ENCODE measurements around the gene INPP5A. TPM values are rescaled to one million over a fixed set of nuclear protein-coding genes. Genes with fewer than 3 reads are reported as not detected.

INPP5A gene
- total and polyA plus RNA-seq, 4 donors, result 34.7 to 43.5 (median 41.2) TPM

DNA sequence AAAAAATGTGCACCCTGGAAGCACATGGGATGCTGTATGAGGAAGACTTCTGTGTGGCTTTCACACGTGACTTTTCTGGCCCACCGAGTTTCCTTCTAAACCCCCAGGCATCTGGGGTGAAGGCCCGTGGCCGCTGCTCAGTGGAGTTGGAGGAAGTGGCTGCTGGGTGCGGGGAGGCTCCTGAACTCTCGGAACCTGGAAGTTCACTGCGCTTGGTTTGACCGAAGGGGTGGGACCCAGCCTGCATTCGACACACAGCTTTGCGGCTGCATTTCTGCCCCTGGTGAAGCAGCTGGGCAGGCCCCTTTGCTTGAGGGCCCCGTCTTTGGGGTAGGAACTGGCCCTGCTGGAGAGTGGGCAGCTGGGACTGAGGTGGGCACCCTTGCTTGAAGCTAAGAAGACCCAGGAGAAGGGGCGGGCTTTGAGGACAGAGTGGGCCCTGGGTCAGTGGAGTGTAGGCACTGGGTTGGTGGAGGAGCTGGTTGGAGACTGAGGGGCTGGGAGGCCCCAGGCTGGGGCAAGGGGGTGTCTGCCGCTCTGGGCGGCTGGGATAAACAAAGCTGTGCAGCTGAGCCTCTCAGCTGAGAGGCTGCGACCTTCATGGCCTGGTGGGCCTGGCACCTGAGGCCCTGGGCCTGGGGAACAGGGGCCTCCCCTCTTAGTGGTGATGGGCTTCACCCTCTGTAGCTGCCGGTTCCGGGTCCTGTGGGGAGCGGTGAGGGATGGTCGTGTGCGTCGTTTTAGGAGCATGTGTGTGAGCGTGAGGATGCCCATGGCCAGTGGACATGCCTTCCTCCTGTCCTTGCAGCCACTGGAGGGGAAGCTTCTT lies 78.0 kb downstream of the INPP5A start:
- peaks cover 30% of the 10 kb centered on the region for H3K36me3 ChIP-seq (ENCODE audit: control insufficient read depth, insufficient read depth, low read length)
- no peak for DNase-seq (ENCODE audit: low read depth in 4 of 6, low spot score in 6 of 6)
- no peaks in the 10 kb centered on the region for H3K27me3 ChIP-seq (ENCODE audit: control insufficient read depth, insufficient read depth, low read length)
- H3K27ac ChIP-seq (ENCODE audit: low read depth, low read length), result no peak overlapping the region
- H3K4me3 ChIP-seq (ENCODE audit: low read depth, low read length), result no peak overlapping the region
- H3K9me3 ChIP-seq (ENCODE audit: control insufficient read depth, insufficient read depth, low read length), result peaks cover 3% of the 10 kb centered on the region
- H3K4me1 ChIP-seq (ENCODE audit: control insufficient read depth, insufficient read depth, low read length), result peaks cover 17% of the 10 kb centered on the region
- 97% methylated on average over 22 of the region's 22 CpGs for WGBS (ENCODE audit: insufficient coverage)

DNA sequence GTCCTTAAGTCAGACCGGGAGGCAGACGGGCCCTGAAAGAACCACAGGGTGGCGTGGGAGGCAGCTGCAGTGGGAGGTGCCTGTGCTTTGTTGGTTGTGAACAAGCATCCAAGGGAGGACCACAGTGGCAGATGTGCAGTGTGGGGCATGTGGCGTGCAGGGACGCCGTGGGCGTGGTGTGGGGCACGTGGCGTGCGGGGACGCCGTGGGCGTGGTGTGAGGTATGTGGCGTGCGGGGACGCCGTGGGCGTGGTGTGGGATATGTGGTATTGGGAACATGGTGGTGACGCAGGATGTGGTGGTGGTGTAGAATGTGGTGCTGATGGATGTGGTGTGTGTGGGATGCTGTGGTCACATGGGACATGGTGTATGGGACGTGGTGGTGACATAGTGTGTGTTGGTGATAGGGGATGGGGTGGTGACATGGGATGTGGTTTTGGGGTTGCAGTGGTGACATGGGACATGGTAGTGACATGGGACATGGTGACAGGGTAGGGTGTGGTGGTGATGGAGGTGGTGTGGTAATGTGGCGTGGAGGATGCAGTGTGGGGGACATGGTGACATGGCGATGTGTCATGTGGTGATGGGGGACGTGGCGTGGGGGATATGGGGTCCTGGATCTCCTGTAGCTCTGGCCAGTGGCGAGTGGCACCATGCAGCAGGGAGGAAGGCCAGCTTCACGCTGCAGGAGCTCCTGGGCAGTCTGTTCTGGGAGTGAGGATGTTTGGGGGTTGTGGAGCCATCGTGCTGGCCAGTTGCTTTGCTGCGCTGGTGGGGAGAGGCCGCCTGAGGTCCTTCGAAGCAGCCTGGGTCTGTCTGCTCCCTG lies 78.8 kb downstream of the INPP5A start:
- Histone ChIP-seq H3K4me1 (ENCODE audit: control insufficient read depth, insufficient read depth, low read length) (peaks cover 17% of the 10 kb centered on the region), H3K27me3 (ENCODE audit: control insufficient read depth, insufficient read depth, low read length) (no peaks in the 10 kb centered on the region), H3K9me3 (ENCODE audit: control insufficient read depth, insufficient read depth, low read length) (peaks cover 3% of the 10 kb centered on the region), H3K36me3 (ENCODE audit: control insufficient read depth, insufficient read depth, low read length) (peaks cover 29% of the 10 kb centered on the region), H3K27ac (ENCODE audit: low read depth, low read length) (no peak overlapping the region), H3K4me3 (ENCODE audit: low read depth, low read length) (no peak overlapping the region)
- WGBS (ENCODE audit: insufficient coverage), result 96% methylated on average over 21 of the region's 30 CpGs
- DNase-seq (ENCODE audit: low read depth in 4 of 6, low spot score in 6 of 6), result no peak

DNA sequence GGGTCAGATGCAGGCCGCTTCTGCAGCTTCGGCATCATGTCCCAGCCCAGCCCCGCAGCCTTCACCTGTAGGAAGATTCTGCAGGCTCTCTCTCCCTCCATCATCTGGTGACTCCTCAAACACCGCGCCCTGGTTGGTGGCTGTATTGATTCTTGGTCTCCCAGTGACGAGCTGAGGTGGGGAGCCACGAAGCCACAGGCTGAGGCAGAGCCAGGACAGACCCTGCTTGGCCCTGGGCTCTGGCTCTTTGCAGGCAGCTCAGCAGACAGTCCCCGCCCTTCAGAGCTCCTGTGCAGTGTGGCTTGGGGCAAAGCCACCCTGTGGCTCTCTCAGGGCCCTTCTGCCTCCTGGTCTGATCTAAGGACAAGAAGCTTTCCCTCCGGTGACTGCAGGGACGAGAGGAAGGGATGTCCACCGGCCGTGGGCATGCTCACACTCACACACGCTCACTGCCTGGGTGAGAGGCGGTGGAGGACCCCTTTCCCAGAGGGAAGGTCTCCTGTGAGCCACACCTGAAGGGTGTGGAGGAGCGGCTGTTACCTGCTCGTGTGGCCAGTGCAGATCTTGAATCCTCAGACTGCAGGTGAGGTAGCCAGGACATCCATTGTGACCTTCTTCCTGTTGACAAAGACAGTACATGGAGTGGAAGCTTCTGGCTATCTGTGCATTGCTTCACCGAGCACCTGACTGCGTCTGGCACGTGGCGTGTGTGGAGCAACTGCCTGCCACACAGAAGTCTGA lies 79.6 kb downstream of the INPP5A start:
- Histone ChIP-seq H3K27ac (ENCODE audit: low read depth, low read length) (no peak overlapping the region), H3K27me3 (ENCODE audit: control insufficient read depth, insufficient read depth, low read length) (no peaks in the 10 kb centered on the region), H3K4me3 (ENCODE audit: low read depth, low read length) (no peak overlapping the region), H3K9me3 (ENCODE audit: control insufficient read depth, insufficient read depth, low read length) (peaks cover 5% of the 10 kb centered on the region), H3K4me1 (ENCODE audit: control insufficient read depth, insufficient read depth, low read length) (peaks cover 11% of the 10 kb centered on the region), H3K36me3 (ENCODE audit: control insufficient read depth, insufficient read depth, low read length) (peaks cover 26% of the 10 kb centered on the region)
- WGBS (ENCODE audit: insufficient coverage), result 91% methylated on average over 20 of the region's 20 CpGs
- no peak for DNase-seq (ENCODE audit: low read depth in 4 of 6, low spot score in 6 of 6)

- Histone ChIP-seq H3K4me1 (ENCODE audit: control insufficient read depth, insufficient read depth, low read length) (peaks cover 6% of the 10 kb centered on the region), H3K9me3 (ENCODE audit: control insufficient read depth, insufficient read depth, low read length) (peaks cover 5% of the 10 kb centered on the region), H3K36me3 (ENCODE audit: control insufficient read depth, insufficient read depth, low read length) (peaks cover 26% of the 10 kb centered on the region), H3K27ac (ENCODE audit: low read depth, low read length) (no peak overlapping the region), H3K27me3 (ENCODE audit: control insufficient read depth, insufficient read depth, low read length) (no peaks in the 10 kb centered on the region), H3K4me3 (ENCODE audit: low read depth, low read length) (no peak overlapping the region)
- no peak for DNase-seq (ENCODE audit: low read depth in 4 of 6, low spot score in 6 of 6)
- WGBS (ENCODE audit: insufficient coverage), result 100% methylated on average over 1 of the region's 2 CpGs
Observed at GRCh38 chr10:132617737-132618052, 80.1 kb downstream of the INPP5A start.

- WGBS (ENCODE audit: insufficient coverage), result 78% methylated on average over 6 of the region's 6 CpGs
- Histone ChIP-seq H3K4me1 (ENCODE audit: control insufficient read depth, insufficient read depth, low read length) (no peaks in the 10 kb centered on the region), H3K27ac (ENCODE audit: low read depth, low read length) (no peak overlapping the region), H3K4me3 (ENCODE audit: low read depth, low read length) (no peak overlapping the region), H3K27me3 (ENCODE audit: control insufficient read depth, insufficient read depth, low read length) (no peaks in the 10 kb centered on the region), H3K9me3 (ENCODE audit: control insufficient read depth, insufficient read depth, low read length) (peaks cover 5% of the 10 kb centered on the region), H3K36me3 (ENCODE audit: control insufficient read depth, insufficient read depth, low read length) (peaks cover 26% of the 10 kb centered on the region)
- DNase-seq (ENCODE audit: low read depth in 4 of 6, low spot score in 6 of 6), result no peak
Observed at GRCh38 chr10:132618158-132618919, 80.8 kb downstream of the INPP5A start.

GRCh38 chr10:132619927-132620326 lies 82.3 kb downstream of the INPP5A start:
- peaks cover 3% of the 10 kb centered on the region for H3K4me1 ChIP-seq (ENCODE audit: control insufficient read depth, insufficient read depth, low read length)

DNA sequence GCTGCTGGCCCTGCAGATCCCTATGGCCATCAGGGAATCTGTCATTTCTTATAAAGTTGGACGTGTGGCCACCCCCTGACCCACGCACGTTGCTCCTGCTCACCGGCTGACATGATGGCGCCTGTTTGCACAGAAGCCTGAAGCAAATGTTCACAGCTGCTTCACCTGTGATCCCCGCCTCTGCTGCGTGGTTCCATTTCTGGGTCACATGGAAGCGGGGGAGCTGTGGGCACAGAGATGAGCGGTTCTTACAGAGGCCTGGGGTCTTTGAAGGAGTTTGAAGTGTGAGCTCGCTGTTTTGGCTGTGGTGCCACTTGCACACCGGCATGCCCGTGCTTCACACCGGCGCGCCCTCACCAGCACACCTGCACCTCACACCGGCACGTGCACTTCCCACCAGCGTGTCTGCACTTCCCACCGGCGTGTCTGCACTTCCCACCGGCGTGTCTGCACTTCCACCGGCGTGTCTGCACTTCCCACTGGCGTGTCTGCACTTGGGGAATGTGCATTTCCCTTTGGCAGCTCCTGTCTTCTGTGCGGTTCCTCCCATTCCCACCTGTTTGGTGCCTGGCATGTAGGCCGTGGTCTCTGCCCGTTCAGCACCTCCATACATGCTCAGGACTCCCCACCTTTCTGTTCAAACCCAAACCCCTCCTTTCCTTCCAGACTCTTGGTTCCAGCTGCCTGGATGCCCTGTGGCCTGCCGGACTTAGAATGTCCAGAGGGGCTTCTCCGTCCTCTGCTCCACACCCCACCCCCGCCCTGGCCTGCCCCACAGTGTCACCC lies 86.7 kb downstream of the INPP5A start:
- H3K4me1 ChIP-seq (ENCODE audit: control insufficient read depth, insufficient read depth, low read length), result peaks cover 35% of the 10 kb centered on the region
- no peak overlapping the region for H3K27ac ChIP-seq (ENCODE audit: low read depth, low read length)
- 91% methylated on average over 28 of the region's 31 CpGs for WGBS (ENCODE audit: insufficient coverage)
- no peak overlapping the region for H3K4me3 ChIP-seq (ENCODE audit: low read depth, low read length)
- peaks cover 7% of the 10 kb centered on the region for H3K36me3 ChIP-seq (ENCODE audit: control insufficient read depth, insufficient read depth, low read length)
- no peaks in the 10 kb centered on the region for H3K27me3 ChIP-seq (ENCODE audit: control insufficient read depth, insufficient read depth, low read length)
- DNase-seq (ENCODE audit: low read depth in 4 of 6, low spot score in 6 of 6), result no peak
- H3K9me3 ChIP-seq (ENCODE audit: control insufficient read depth, insufficient read depth, low read length), result peaks cover 5% of the 10 kb centered on the region

More at GRCh38 chr10:132619927-132620326, 82.3 kb downstream of the INPP5A start:
- no peak overlapping the region for H3K27ac ChIP-seq (ENCODE audit: low read depth, low read length)
- no peak for DNase-seq (ENCODE audit: low read depth in 4 of 6, low spot score in 6 of 6)
- no CpG with 5 or more reads among the region's 2 CpGs for WGBS (ENCODE audit: insufficient coverage)
- no peaks in the 10 kb centered on the region for H3K27me3 ChIP-seq (ENCODE audit: control insufficient read depth, insufficient read depth, low read length)
- peaks cover 25% of the 10 kb centered on the region for H3K36me3 ChIP-seq (ENCODE audit: control insufficient read depth, insufficient read depth, low read length)
- H3K4me3 ChIP-seq (ENCODE audit: low read depth, low read length), result no peak overlapping the region
- peaks cover 5% of the 10 kb centered on the region for H3K9me3 ChIP-seq (ENCODE audit: control insufficient read depth, insufficient read depth, low read length)

DNA sequence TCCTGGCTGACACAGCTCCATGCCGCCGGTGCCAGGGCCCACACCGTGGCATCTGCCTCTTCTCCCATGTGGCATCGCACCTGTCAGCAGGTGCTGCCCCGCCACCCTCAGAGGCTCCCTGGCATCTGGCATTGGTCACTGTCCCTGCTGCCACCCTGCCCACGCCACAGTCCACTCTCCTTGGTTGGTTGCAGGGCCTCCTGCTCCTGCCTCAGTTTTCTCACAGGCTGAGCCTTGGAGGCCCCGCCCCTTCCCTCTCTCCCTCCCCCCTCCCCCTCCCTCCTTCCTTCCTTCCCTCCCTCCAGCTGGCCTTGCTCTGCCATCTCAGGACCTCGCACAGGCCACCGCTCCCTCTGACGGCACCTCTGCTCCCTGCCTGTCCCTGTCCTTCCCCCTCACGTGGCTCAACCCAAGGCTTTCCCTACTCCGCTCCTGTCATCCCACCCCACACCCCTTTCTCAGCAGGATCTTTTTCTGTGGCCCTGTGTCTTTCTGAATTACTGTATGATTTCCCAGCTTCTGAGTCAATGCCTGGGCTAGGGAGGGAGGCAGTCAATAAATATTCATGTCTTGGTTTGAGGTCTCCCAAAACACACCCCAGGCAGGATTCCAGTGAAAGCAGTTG lies 87.4 kb downstream of the INPP5A start:
- 85% methylated on average over 10 of the region's 12 CpGs for whole genome bisulfite sequencing (ENCODE audit: insufficient coverage)
- Histone ChIP-seq H3K4me3 (ENCODE audit: low read depth, low read length) (no peak overlapping the region), H3K36me3 (ENCODE audit: control insufficient read depth, insufficient read depth, low read length) (peaks cover 7% of the 10 kb centered on the region), H3K4me1 (ENCODE audit: control insufficient read depth, insufficient read depth, low read length) (peaks cover 41% of the 10 kb centered on the region), H3K9me3 (ENCODE audit: control insufficient read depth, insufficient read depth, low read length) (peaks cover 3% of the 10 kb centered on the region), H3K27me3 (ENCODE audit: control insufficient read depth, insufficient read depth, low read length) (no peaks in the 10 kb centered on the region), H3K27ac (ENCODE audit: low read depth, low read length) (no peak overlapping the region)
- no peak for DNase-seq (ENCODE audit: low read depth in 4 of 6, low spot score in 6 of 6)
